GM18909 (cell line): ENCODE measurements around the gene ORM2.
"Not testable (repeated sequence)": the region's sequence is repeated elsewhere in the genome, so short reads cannot be mapped to it uniquely, and the experiment has no call there.

Source experiments
- ATAC-seq: cut with Tn5 transposase; IDR thresholded peaks from one replicate; pipeline ENCODE4 v1.9.1; 2021; ENCODE audit warnings: mild to moderate bottlenecking; ENCODE audit not compliant: unreplicated experiment, poor library complexity

The ORM2 gene

DNA sequence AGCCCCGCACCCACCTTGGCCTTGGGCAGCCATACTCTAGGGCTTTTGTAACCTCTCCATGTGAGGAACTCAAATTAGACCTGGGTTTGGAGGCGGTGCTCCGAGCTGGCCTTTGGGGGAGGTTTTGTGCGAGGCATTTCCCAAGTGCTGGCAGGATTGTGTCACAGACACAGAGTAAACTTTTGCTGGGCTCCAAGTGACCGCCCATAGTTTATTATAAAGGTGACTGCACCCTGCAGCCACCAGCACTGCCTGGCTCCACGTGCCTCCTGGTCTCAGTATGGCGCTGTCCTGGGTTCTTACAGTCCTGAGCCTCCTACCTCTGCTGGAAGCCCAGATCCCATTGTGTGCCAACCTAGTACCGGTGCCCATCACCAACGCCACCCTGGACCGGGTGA, at the start of gene ORM2:
Gene ORM2 (plus strand): TSS at position 245 of the 398 bp plus-strand sequence. CDS start 36 bp downstream, at position 281.
- not testable (repeated sequence) for ATAC-seq

DNA sequence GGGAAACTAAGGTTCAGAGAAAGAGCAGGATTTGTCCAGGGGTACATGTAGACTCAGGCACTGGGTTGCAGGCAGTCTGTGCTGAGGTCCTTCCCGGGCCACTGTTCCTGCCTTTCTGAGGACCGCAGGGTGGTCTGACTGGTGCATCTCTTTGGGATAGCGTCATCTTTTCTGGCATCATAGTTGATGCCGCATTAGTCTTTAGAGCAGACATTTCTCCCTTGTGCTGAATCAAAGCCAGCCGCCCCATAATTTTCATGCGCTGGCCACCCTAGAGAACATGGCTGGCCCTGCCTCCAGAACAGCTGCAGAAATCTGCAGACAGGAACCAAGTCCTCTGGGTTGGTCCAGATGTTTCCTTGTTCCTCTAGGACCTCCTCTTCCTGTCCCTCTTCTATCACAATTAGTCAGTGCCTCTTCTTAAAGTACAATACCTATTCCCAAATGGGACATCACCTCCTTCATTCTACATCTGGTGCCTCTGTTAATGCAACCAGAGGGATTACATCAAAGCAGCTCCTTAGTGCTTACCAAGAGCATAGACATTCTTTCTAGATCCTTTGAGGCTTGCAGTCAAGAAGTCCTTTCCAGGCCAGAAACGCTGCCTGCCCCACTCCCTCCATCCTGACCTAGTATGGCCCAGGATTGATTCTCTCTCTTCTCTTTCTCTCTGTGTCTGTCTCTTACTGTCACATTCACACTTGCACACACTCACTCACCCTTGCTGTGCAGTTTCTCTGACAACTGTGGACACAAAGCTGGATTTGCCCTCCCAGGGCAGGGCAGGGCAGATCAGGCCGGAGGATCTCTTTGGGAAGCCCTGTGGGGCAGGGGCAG, 48.8 kb upstream of the ORM2 start:
- no peak for ATAC-seq

DNA sequence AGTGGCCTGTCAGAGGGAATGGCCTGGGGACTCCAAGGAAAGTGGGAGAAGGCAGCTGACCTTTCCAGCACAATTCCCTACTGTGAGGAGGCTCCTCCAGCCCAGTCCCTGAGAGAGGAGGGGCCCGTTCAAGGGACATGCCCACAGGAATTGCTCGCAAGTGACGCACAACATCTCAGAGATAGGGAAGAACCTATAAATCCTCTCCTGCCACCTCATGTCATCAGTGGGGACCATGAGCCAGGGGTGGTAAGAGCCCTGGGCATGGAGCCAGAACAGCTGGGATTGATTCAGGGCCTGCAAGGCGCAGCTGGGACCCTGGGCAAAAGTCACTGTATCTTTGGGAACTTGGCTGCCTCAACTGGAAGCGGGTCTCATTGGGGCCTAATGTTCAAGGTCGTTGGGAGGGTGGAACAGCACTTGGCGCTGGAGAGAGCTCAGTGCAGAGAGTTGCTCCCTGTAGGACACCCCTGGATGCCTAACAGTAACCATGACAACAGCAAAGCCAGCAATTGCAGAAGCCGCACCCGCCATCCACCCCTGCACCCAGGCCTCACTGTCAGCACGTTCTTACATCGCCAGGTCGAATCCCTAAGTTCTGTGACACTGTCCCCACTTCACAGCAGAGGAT, 48.1 kb upstream of the ORM2 start:
- no peak for ATAC-seq

DNA sequence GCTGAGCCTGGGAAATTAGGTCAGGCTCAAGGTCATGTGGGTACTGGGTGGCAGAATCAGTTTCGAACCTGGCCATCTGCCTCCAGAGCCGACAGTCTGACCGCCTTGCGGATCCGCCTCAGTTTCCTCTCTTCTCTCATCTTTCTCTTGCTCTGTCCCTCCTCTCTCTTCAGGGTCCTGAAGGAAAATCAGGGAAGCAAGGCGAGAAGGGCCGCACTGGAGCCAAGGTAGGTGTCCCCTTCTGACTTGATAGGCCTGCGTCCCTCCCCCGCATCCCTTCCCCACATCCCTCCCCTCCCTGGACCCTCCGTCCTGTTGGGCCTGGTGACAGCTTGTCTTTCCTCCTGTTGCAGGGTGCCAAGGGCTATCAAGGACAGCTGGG, 47.6 kb upstream of the ORM2 start:
- no peak for ATAC-seq

DNA sequence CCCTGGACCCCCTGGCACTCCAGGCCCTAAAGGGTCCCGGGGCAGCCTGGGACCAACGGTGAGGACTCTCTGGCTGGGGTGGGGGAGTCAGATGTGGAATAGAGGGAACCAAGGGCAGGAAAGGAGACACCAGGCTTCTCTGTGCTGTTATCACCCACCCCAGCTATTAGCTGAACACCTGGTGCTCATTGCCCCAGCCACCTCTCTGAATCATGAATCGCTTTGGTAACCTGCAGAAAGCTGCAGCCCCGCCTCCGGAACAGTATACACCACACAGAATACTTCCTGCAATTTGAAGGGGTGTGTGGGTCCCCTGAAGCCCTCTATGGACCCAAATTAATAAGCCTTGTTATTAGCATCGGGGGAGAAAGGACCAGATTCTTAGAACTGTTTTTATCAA, 47.2 kb upstream of the ORM2 start:
- ATAC-seq: no peak

DNA sequence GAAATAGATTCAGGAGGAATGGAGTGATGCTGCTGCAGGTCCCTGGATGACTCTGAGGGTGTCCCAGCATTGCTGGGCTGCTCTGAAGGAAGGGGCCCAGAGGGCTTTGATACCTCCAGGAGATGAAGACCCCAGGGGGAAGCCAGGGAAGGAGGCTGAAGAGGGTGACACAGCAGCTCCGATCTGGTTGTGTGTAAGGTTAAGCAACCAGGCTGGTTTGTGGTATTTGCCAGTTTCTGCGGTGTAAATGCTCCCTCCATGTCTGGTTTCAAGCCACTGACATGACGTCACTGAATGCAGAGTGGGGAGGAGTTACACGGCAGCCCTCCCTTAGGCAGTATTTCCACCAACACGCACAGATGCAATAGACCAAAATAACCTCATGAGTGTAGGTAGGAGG, 46.7 kb upstream of the ORM2 start:
- ATAC-seq: peak; percentile 45

DNA sequence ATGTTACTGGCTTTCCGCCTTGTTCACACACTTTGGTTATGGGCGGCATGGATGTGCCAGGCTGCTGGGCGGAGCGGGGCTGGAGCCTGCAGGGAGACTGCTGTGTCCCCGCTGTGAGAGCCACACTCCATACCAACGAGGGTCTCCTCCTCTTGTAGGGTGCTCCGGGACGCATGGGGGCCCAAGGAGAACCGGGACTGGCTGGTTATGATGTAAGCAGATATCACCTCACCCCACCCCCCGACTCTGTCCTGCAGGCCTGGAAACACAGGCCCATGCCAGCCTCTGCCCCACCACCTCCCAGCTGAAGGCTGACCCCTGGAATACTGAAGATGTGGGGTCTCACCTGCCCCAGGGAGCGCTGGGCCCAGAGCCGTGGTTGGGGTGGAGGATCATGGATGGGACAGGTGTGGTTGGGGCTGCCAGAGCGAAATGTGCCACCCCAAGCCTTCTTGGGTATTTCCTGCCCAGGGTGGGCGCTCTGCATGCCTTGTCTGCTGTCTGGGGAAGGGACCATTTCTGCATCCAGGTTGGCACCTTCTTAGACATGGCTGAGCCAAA, 46.0 kb upstream of the ORM2 start:
- ATAC-seq: no peak

DNA sequence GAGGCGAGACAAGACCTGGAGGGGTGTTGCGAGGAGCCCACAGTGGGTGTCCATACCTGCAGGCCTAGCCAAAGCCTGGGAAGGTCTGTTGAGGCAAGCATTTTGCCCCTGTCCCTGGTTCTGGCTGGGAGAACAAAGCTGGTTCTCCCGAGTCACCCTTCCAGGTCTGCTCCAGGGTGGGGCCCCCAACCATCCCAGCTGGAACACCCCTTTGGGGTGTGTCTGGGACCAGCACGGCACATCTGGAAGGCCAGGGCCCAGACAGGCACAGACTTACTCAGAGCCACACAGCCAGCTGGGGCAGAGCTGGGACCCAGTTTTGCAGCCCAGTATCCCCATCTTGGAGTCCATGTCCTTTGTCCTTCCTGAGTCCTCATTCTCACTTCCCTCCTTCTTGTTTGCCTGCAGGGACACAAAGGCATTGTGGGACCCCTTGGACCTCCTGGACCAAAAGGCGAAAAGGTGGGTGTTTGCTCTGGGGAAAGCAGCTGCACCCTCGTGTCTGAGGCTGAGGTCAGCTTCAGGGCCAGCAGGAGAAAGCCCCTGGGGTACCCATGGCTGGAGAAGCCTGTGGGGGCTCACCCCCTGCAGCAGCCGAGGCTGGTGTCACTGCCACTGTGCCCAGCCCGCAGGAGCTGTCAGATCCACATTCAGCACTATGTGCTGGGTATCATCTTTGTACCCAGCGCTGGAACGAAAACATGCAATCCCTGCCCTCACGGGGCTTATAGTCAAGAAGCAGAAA, 45.2 kb upstream of the ORM2 start:
- no peak for ATAC-seq

DNA sequence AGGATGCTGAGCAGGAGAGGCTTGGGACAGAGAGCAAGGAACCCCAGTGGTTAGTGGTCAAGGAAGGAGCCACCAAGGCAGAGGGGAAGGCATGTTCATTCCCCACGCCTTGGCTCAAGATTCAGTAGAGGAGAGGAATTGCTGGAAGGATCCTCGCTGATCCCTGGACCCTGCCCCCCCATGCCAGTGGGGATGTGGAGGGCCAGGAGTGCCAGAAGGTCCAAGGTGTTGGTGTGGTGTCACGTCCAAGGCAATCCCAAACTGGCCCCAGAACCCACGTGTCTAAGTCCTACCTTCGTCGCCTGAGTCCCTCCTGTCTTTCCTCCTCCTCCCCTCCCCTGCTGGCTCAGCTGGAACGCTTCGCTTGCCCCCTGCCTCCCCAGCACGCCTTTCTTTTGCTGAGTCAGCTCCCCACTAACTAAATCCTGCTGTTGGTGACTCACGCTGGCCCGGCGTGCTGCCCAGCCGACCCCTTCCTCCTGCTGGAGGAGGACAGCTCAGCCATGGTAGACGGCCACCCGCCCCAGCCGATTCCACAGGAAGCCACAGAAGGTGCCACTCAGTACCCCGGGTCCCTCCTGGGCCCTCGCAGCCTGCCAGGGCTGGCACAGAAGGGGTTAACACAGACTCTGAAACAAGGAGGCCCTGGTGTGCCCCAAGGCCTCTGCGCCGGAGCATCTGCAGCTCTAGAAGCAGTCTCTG, 44.4 kb upstream of the ORM2 start:
- no peak for ATAC-seq

DNA sequence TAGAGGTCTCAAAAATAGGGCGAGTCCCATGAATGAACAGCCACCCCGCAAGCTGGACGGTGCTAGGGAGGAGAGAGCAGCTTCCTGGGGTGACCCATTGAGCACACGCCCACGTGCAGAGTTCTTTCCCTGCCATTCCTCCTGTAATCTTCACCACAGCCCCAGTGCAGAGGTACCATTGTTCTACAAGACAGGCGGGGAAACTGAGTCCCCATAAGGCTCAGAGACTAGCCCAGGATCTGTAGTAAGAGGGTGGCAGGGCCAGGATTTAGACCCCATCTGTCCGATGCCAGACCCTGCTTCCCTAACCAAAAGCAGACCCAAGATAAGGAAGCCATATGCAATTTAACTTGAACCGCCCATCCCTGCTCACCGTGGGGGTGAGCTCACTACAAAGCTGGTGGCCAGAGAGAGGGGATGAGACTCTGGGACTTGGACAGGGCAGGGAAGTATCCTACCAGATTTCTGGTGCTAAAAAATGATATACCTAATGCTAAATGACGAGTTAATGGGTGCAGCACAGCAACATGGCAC, 43.5 kb upstream of the ORM2 start:
- no peak for ATAC-seq

DNA sequence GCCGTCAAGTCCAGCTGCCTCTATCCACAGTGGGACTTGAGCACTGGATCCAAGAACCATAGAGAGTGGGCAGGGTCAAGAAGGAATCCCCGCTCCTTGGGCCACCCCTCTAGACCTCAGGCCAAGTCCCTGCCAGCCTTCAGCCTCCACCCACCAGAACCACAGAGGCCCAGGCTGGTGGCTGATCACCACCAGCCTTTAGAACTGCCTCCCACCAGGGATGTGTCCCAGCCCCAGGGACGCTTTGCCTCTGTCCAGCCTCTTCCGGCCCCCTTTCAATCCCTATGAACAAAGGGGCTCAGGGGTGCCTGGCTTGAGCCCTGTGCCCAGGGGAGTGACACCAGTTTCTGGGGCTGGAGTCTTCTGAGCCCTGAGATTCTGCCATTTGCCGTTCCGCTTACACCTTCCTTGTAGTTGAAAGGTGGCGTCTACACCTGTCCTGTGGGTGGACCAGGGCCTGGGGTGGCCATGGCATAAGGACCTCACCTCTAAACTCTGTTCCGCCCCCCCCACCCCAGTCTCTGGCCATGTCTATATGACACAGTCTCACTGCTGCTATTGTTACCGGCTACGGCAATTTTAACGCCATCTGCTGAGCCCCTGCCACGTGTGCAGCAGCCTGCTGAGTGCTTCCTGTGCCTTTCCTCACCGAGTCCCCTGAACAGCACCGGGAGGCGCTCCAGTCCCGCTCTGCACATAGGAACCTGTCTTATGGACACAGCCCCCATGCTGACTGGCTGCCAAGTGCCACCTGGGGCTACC, 42.5 kb upstream of the ORM2 start:
- no peak for ATAC-seq

DNA sequence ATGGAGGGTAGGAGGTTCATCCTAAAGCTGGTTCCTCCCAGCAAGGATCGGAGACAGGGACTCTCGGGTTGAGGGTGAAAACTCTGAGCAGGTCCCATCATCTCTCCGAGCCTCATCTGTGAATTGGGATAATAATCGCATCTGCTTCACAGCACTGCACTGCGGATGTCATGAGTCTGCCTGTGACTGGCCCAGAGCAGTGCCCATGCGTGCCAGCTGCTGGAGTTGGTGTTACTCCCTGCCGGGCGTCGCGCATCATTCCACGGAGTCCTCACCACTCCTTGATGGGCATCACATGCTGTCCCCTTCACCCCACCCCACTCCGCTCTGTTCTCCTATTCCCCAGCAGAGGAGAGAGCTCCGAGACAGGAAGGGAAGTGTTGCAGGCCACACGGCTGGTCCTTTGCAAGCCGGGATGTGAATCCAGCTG, 41.9 kb upstream of the ORM2 start:
- no peak for ATAC-seq

DNA sequence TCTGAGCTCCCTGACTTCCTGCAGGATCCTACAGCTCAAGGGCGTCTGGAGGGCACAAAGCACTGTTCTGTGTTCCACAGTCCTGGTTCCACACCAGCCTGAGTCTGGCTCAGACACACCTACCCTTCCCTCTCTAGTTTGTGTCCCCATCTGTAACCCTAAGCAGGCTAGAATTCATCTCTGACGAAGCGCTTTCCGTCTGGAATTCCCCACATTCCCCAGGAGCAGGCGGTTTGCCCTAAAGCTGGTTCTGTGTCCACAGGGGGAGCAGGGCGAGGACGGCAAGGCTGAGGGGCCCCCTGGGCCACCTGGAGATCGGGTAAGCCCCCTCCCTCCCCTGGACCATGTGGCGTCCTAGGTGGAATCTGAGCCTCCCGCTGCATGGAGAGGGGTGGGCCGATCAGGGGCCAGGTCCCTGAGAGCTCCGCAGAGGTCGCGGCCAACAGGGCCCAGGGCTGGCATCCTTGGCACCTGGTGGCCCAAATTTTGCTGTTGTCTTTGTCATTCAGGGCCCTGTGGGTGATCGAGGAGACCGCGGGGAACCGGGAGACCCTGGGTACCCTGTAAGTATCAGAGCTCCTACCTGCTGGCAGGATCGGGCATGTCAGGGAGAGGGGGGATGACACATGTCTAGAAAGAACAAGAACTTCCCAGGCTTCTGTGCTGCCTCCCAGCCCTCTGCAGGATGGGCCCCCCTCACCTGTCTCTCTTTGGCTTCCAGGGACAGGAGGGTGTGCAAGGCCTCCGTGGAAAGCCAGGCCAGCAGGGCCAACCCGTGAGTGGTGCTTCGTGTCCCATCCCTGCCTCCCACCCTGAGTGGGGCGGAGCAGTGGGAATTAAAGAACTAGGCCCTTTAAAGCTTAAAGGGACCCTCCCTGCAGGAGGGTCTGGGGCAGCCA, 41.2 kb upstream of the ORM2 start:
- ATAC-seq: no peak

DNA sequence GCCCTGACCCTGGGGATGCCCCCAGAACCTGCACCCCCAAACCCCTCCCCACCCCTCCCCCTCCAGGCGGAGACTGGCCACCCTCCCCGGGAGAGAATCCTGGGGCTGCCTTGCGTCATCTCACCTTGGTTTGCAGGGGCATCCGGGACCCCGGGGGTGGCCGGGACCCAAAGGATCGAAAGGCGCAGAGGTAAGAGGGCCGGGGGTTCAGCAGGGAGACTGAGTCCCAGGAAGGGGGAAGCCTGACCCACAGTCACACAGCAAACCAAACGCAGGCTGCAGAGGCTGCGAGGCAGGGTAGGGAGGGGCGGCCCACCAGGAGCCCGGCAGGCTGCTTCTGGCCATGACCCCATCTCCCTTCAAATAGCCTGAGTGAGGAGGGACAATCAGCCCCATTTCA, 40.6 kb upstream of the ORM2 start:
- no peak for ATAC-seq

DNA sequence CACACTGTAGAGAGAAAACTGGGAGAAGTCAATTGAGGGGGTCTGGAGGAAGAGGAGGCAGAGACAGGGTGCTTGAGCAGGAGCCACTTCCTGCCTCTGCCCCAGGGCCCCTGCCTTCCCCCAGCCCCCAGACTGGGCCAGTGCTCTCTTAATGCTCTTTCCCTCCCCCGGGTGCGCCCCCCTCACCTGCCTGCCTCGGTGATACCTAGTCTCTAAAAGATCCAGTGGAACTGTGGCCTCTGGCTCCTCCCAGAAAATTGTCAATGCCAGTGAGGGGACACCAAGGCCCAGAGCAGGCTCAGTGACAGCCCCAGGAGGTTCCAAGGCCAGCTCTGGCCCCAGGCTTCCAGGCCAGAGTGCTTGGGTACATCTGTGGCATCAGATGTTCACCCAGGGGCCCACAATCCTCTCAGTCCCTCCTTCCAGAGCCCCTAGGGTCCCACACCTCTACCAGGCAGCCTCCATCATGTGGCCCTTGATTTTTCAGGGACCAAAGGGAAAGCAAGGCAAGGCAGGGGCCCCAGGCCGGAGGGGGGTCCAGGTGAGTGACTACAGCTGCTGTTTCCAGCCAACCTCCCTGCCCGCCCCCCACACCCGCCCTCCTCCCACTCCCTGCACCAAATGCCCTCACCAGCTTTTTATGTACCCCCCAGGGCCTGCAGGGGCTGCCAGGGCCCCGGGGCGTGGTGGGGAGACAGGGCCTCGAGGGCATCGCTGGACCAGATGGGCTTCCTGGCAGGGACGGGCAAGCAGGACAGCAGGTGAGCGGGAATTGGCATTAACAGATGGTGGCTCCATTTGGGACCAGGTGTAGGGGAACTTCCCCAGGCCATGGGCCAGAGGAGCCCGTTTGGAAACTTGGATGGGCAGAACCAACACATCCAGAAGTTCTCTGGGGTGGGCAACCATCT, 39.8 kb upstream of the ORM2 start:
- no peak for ATAC-seq

DNA sequence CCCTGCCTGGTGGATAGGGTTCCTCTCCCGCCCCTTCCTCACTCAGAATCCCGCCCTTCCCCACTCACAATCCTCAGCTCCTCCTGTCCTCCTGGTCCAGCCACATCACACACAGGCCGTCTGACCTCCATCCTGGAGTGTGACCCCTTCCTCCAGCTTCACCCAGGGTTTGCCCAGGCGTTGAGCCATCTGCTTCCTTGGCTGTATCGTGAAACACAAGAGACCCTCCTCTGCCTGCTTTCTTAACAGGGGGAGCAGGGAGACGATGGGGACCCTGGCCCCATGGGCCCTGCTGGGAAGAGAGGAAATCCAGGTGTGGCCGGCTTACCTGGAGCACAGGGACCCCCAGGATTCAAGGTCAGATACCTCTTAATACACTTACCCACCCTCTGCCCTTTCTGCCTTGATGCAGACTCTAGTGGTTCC, 39.1 kb upstream of the ORM2 start:
- ATAC-seq: no peak

DNA sequence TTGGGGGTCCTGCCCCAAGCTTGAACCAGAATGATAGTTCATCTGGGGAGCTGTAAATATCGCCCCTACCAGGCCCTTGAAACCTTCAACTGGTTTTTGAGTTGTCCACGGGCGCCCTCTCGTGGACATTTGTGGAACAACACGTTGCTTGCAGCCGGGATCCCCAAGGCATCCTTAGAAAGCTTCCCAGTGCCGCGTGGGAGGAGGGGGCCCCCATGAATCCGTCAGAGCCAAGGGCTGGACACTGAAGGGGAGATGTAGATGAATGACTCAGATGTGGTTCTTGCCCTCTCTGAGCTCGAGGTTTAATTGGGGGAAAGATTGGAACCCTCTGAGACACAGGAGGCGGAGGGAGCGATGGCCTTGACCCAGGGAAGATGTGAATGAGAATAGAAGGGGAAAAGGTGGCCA, 38.6 kb upstream of the ORM2 start:
- ATAC-seq: peak; percentile 45
